ENCODE measurements around the gene SYTL5.

GRCh38 chrX:38165023-38165422, 158.7 kb downstream of the SYTL5 start:
- no peak for TF ChIP-seq CTCF (conservative IDR thresholded peaks at IDR 0.05 in 1 of 2, IDR thresholded peaks at IDR 0.05 in 1 of 2; ENCODE audit: extremely low read depth in 1 of 2, insufficient read depth in 1 of 2, low read depth in 1 of 2, low read length in 2 of 2)
- no peak for TF ChIP-seq EZH2 (IDR thresholded peaks at IDR 0.05; ENCODE audit: borderline replicate concordance, low read length)

Measured in mammary epithelial cell (primary cell).